Transverse colon (tissue), 3 donors: ENCODE results near the gene MAPK8IP3.

Experiments used
- EP300 ChIP-seq: sonication (generic); formaldehyde crosslinking; IDR thresholded peaks from one replicate; pipeline ENCODE4 v1.6.1; 2017; ENCODE audit warnings: antibody characterized with exemption, low read depth
- TF ChIP-seq, protein P1 (sequence below), 5 experiments: fragments of 200-600 bp in 3 of 5; fragments of 450-650 bp in 2 of 5; sonication (generic) in 3 of 5; IDR thresholded peaks; 1 replicate in 2 of 5; 2 replicates in 3 of 5; pipeline ENCODE4 v1.5.1; 2016 to 2017; ENCODE audit warnings: antibody characterized with exemption in 5 of 5, inconsistent platforms in 3 of 5, mild to moderate bottlenecking in 2 of 5, moderate library complexity in 1 of 5

GRCh38 chr16:1794221-1794871 is 88.4 kb downstream of the MAPK8IP3 start:
- no peak for TF ChIP-seq EP300
- TF ChIP-seq, protein P1, sequence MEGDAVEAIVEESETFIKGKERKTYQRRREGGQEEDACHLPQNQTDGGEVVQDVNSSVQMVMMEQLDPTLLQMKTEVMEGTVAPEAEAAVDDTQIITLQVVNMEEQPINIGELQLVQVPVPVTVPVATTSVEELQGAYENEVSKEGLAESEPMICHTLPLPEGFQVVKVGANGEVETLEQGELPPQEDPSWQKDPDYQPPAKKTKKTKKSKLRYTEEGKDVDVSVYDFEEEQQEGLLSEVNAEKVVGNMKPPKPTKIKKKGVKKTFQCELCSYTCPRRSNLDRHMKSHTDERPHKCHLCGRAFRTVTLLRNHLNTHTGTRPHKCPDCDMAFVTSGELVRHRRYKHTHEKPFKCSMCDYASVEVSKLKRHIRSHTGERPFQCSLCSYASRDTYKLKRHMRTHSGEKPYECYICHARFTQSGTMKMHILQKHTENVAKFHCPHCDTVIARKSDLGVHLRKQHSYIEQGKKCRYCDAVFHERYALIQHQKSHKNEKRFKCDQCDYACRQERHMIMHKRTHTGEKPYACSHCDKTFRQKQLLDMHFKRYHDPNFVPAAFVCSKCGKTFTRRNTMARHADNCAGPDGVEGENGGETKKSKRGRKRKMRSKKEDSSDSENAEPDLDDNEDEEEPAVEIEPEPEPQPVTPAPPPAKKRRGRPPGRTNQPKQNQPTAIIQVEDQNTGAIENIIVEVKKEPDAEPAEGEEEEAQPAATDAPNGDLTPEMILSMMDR (IDR thresholded peaks at IDR 0.05): no peak
